A673 (cell line): Measurements from ENCODE around the gene PTGFRN.

Experiments
- CTCF ChIP-seq: fragments of 300-800, 200-600 bp; sonication (generic); conservative IDR thresholded peaks from 2 replicates; pipeline ENCODE4 v1.5.1; 2017; ENCODE audit warnings: low read depth, mild to moderate bottlenecking, antibody characterized with exemption, low read length, moderate library complexity, mixed read lengths
- EZH2 ChIP-seq: fragments of 200-600 bp; sonication (generic); IDR thresholded peaks from 2 replicates; pipeline ENCODE4 v1.6.1; 2017; ENCODE audit warnings: borderline replicate concordance, low read depth, mild to moderate bottlenecking, mixed read lengths, antibody characterized with exemption, low read length; ENCODE audit not compliant: poor library complexity, severe bottlenecking

- TF ChIP-seq CTCF (no peak), EZH2 (no peak)
These were observed 26.9 kb upstream of the PTGFRN start for GRCh38 chr1:116882866-116883265.
